ENCODE measurements around the gene QKI.

- no peak for TF ChIP-seq EZH2 (IDR thresholded peaks at IDR 0.05; ENCODE audit: borderline replicate concordance, low read depth, low read length, severe bottlenecking)
- no peak for TF ChIP-seq CTCF (IDR thresholded peaks at IDR 0.05; ENCODE audit: borderline replicate concordance, extremely low read depth, low read length, poor library complexity, severe bottlenecking)
Observed at GRCh38 chr6:163409712-163410111, 4.8 kb upstream of the QKI start.

All from DND-41 (cell line).